Activated T-cell treated with anti-CD3 and anti-CD28 coated beads for 24 hours (primary cell): ENCODE data around the gene FHL2.
"Not testable (repeated sequence)": the region's sequence is repeated elsewhere in the genome, so short reads cannot be mapped to it uniquely, and the experiment has no call there.

Source experiments
- DNase-seq: peaks from one replicate; pipeline ENCODE4 v3.0.0-alpha.2; 2020; ENCODE audit warnings: low read depth

FHL2 gene

GRCh38 chr2:105398336-105399206 is at the start of gene FHL2:
Gene FHL2, minus strand, starts transcription at chr2:105399051. Its CDS starts 12,535 bp downstream, at chr2:105386516.
- peak; percentile 48 for DNase-seq

- no peak for DNase-seq
Measured at GRCh38 chr2:105447476-105447875, 48.6 kb upstream of the FHL2 start.

- DNase-seq, result no peak
Measured at GRCh38 chr2:105446501-105446900, 47.6 kb upstream of the FHL2 start.

- no peak for DNase-seq
Measured at GRCh38 chr2:105445976-105446375, 47.1 kb upstream of the FHL2 start.

- DNase-seq, result no peak
Measured at GRCh38 chr2:105445498-105445897, 46.6 kb upstream of the FHL2 start.

- no peak for DNase-seq
Measured at GRCh38 chr2:105443617-105444598, 45.1 kb upstream of the FHL2 start.

- DNase-seq, result no peak
Measured at GRCh38 chr2:105442721-105443120, 43.9 kb upstream of the FHL2 start.

- no peak for DNase-seq
Measured at GRCh38 chr2:105442056-105442455, 43.2 kb upstream of the FHL2 start.

- DNase-seq, result no peak
Measured at GRCh38 chr2:105439141-105439540, 40.3 kb upstream of the FHL2 start.

GRCh38 chr2:105438104-105438929 is 39.5 kb upstream of the FHL2 start:
- no peak for DNase-seq

GRCh38 chr2:105437708-105438103 is 38.9 kb upstream of the FHL2 start:
- no peak for DNase-seq

- no peak for DNase-seq
Measured at GRCh38 chr2:105432749-105433148, 33.9 kb upstream of the FHL2 start.

GRCh38 chr2:105432044-105432399 is 33.2 kb upstream of the FHL2 start:
- DNase-seq, result no peak

- DNase-seq, result no peak
Measured at GRCh38 chr2:105431367-105432043, 32.7 kb upstream of the FHL2 start.

GRCh38 chr2:105428387-105429018 is 29.7 kb upstream of the FHL2 start:
- no peak for DNase-seq

GRCh38 chr2:105427485-105427884 is 28.6 kb upstream of the FHL2 start:
- no peak for DNase-seq

GRCh38 chr2:105426626-105427292 is 27.9 kb upstream of the FHL2 start:
- DNase-seq, result no peak

GRCh38 chr2:105425936-105426625 is 27.2 kb upstream of the FHL2 start:
- no peak for DNase-seq

- DNase-seq, result not testable (repeated sequence)
Measured at GRCh38 chr2:105424836-105425235, 26.0 kb upstream of the FHL2 start.

GRCh38 chr2:105422801-105423200 is 23.9 kb upstream of the FHL2 start:
- DNase-seq, result no peak
